Common myeloid progenitor, CD34-positive (primary cell): ENCODE results near the gene EBF3.

Experiments used
- CTCF ChIA-PET: fragments of 350-600 bp; sonication (Branson Sonifier 250); formaldehyde crosslinking; loops from one replicate; lab custom pipeline; 2021; ENCODE audit warnings: antibody characterized with exemption; lab: Charles Lee
- POLR2A ChIA-PET: fragments of 350-600 bp; sonication (Branson Sonifier 250); formaldehyde crosslinking; loops from one replicate; lab custom pipeline; 2021; ENCODE audit warnings: antibody characterized with exemption; lab: Charles Lee
- DNase-seq, 3 donors: peaks; one replicate each; pipeline versions ENCODE4 v3.0.0 to v3.0.0-alpha.2; 2013
- H3K27ac ChIP-seq, 2 experiments: 1 replicate in 1 of 2; 2 replicates in 1 of 2; pipeline ENCODE4 v1.7.0; 2013; ENCODE audit warnings: inconsistent platforms in 2 of 2, low read length in 2 of 2, mild to moderate bottlenecking in 2 of 2, low read depth in 1 of 2, moderate library complexity in 1 of 2; ENCODE audit not compliant: severe bottlenecking in 2 of 2, insufficient read depth in 1 of 2, poor library complexity in 1 of 2
- H3K27me3 ChIP-seq, 5 experiments: replicated peaks in 2 of 5; 1 replicate in 3 of 5; 2 replicates in 2 of 5; pipeline versions ENCODE4 v1.6.1 to v1.7.0; 2013; ENCODE audit warnings: low read length in 4 of 5, mild to moderate bottlenecking in 2 of 5, moderate library complexity in 2 of 5, inconsistent platforms in 1 of 5; ENCODE audit not compliant: insufficient read depth in 5 of 5, control insufficient read depth in 4 of 5
- H3K36me3 ChIP-seq, 4 experiments: 1 replicate in 2 of 4; 2 replicates in 2 of 4; pipeline versions ENCODE4 v1.6.1 to v1.7.0; 2013; ENCODE audit warnings: low read length in 3 of 4, control low read depth in 1 of 4, mild to moderate bottlenecking in 1 of 4; ENCODE audit not compliant: control insufficient read depth in 4 of 4, insufficient read depth in 4 of 4
- H3K4me1 ChIP-seq, 4 experiments: 1 replicate in 3 of 4; 2 replicates in 1 of 4; pipeline versions ENCODE4 v1.6.1 to v1.7.1; 2013; ENCODE audit warnings: low read length in 3 of 4, mild to moderate bottlenecking in 3 of 4, control low read depth in 1 of 4, inconsistent platforms in 1 of 4, moderate library complexity in 1 of 4; ENCODE audit not compliant: control insufficient read depth in 4 of 4, insufficient read depth in 4 of 4; ENCODE audit errors: control extremely low read depth in 1 of 4
- H3K4me3 ChIP-seq, 7 experiments: 1 replicate in 4 of 7; 2 replicates in 3 of 7; pipeline versions ENCODE4 v1.5.1 to v1.7.0; 2013; ENCODE audit warnings: mild to moderate bottlenecking in 7 of 7, low read length in 6 of 7, moderate library complexity in 6 of 7, inconsistent platforms in 2 of 7, low read depth in 2 of 7, control low read depth in 1 of 7; ENCODE audit not compliant: insufficient read depth in 4 of 7, control insufficient read depth in 1 of 7; ENCODE audit errors: extremely low read depth in 1 of 7
- H3K9me3 ChIP-seq, 5 experiments: 1 replicate in 4 of 5; 2 replicates in 1 of 5; pipeline versions ENCODE4 v1.6.1 to v1.7.1; 2013; ENCODE audit warnings: low read length in 4 of 5, mild to moderate bottlenecking in 2 of 5, inconsistent platforms in 1 of 5, low read depth in 1 of 5, moderate library complexity in 1 of 5; ENCODE audit not compliant: control insufficient read depth in 4 of 5, insufficient read depth in 2 of 5; ENCODE audit errors: control extremely low read depth in 1 of 5
- WGBS: methylation state at CpG from one replicate; pipeline ENCODE4 v1.1.5; 2013; ENCODE audit not compliant: insufficient coverage; 5-methylcytosine and 5-hydroxymethylcytosine counted together

The EBF3 gene

GRCh38 chr10:129959544-129960480 is 4.3 kb downstream of the EBF3 start:
- POLR2A ChIA-PET, result no interaction called here
- WGBS, result 6% methylated on average over 73 of the region's 83 CpGs

GRCh38 chr10:129958629-129959543 is 5.2 kb downstream of the EBF3 start:
- DNase-seq, result no peak
- WGBS, result 1% methylated on average over 73 of the region's 103 CpGs
- ChIA-PET POLR2A (no interaction called here), CTCF (interaction anchor here (1.2 to 2.3 kb wide), 2 partner anchors 11 to 106 kb away, joined by 4 to 9 read pairs; no protein-coding TSS in a partner anchor)
- Histone ChIP-seq H3K27me3 (peaks cover 42 to 100% (median 58%) of the 10 kb centered on the region in 5 experiments), H3K27ac (no peak overlapping the region), H3K9me3 (no peaks in the 10 kb centered on the region), H3K36me3 (no peaks in the 10 kb centered on the region), H3K4me1 (peaks cover 0 to 32% (median 30%) of the 10 kb centered on the region in 4 experiments), H3K4me3 (peak overlapping the region in 3 of 7 experiments; percentile 23 to 44 (median 32))

More at GRCh38 chr10:129959544-129960480, 4.3 kb downstream of the EBF3 start:
- CTCF ChIA-PET, result interaction anchor here (0.6 kb wide), 1 partner anchor 12 kb away, joined by 3 read pairs; no protein-coding TSS in a partner anchor
- Histone ChIP-seq H3K36me3 (no peaks in the 10 kb centered on the region), H3K27ac (no peak overlapping the region), H3K4me3 (no peak overlapping the region), H3K9me3 (no peaks in the 10 kb centered on the region), H3K4me1 (peaks cover 0 to 40% (median 36%) of the 10 kb centered on the region in 4 experiments), H3K27me3 (peaks cover 36 to 98% (median 54%) of the 10 kb centered on the region in 5 experiments)
- peak in 1 of 3 donors; percentile 19 for DNase-seq

- no peak overlapping the region for H3K27ac ChIP-seq
- ChIA-PET POLR2A (interaction anchor here (0.5 kb wide), 1 partner anchor 1762 kb away, joined by 3 read pairs; no protein-coding TSS in a partner anchor), CTCF (interaction anchor here (0.6 to 2.3 kb wide), 6 partner anchors 12 to 927 kb away, joined by 3 to 9 read pairs (median 4); no protein-coding TSS in a partner anchor)
- H3K36me3 ChIP-seq, result no peaks in the 10 kb centered on the region
- peaks cover 0 to 25% (median 24%) of the 10 kb centered on the region in 4 experiments for H3K4me1 ChIP-seq
- peak in 2 of 3 donors; percentile 72 for DNase-seq
- H3K27me3 ChIP-seq, result peaks cover 43 to 100% (median 63%) of the 10 kb centered on the region in 5 experiments
- peak overlapping the region in 3 of 7 experiments; percentile 23 to 44 (median 32) for H3K4me3 ChIP-seq
- 7% methylated on average over 11 of the region's 16 CpGs for WGBS
- H3K9me3 ChIP-seq, result no peaks in the 10 kb centered on the region
These were observed 5.9 kb downstream of the EBF3 start for GRCh38 chr10:129958148-129958628.

- 35% methylated on average over 13 of the region's 18 CpGs for WGBS
- CTCF ChIA-PET, result interaction anchor here (0.6 to 2.3 kb wide), 8 partner anchors 13 to 925 kb away, joined by 3 to 9 read pairs (median 4); no protein-coding TSS in a partner anchor
- Histone ChIP-seq H3K4me1 (peaks cover 0 to 17% (median 13%) of the 10 kb centered on the region in 4 experiments), H3K27ac (no peak overlapping the region), H3K9me3 (no peaks in the 10 kb centered on the region), H3K4me3 (no peak overlapping the region), H3K27me3 (peaks cover 43 to 98% (median 55%) of the 10 kb centered on the region in 5 experiments), H3K36me3 (no peaks in the 10 kb centered on the region)
- POLR2A ChIA-PET, result no interaction called here
- DNase-seq, result peak in 2 of 3 donors; percentile 46 to 51
These were observed 7.0 kb downstream of the EBF3 start for GRCh38 chr10:129956876-129957673.

GRCh38 chr10:129956286-129956670 is 7.8 kb downstream of the EBF3 start:
- Histone ChIP-seq H3K9me3 (no peaks in the 10 kb centered on the region), H3K4me1 (peaks cover 0 to 16% (median 13%) of the 10 kb centered on the region in 4 experiments), H3K27ac (no peak overlapping the region), H3K27me3 (peaks cover 37 to 97% (median 50%) of the 10 kb centered on the region in 5 experiments), H3K4me3 (no peak overlapping the region), H3K36me3 (no peaks in the 10 kb centered on the region)
- no peak for DNase-seq
- ChIA-PET CTCF (interaction anchor here (0.6 to 2.3 kb wide), 6 partner anchors 14 to 924 kb away, joined by 3 to 9 read pairs (median 3); no protein-coding TSS in a partner anchor), POLR2A (no interaction called here)
- 65% methylated on average over 5 of the region's 9 CpGs for WGBS
